WTC11 (cell line): ENCODE results near the gene SLC8A3.

Experiments
- CTCF ChIP-seq: fragments of 200-600 bp; IDR thresholded peaks from 2 replicates; pipeline ENCODE4 v1.8.0; 2022; ENCODE audit warnings: antibody characterized with exemption
- NR2C2 ChIP-seq: sonication (generic); formaldehyde crosslinking; IDR thresholded peaks from 2 replicates; pipeline ENCODE4 v1.8.0; 2022; ENCODE audit warnings: mild to moderate bottlenecking, missing genetic modification reagents

- TF ChIP-seq CTCF (no peak), NR2C2 (CRISPR knock-in tag) (no peak)
These were observed 14.9 kb upstream of the SLC8A3 start for GRCh38 chr14:70203686-70204085.
